ENCODE data around the gene LRRC52. TPM values are rescaled to one million over a fixed set of nuclear protein-coding genes. Genes with fewer than 3 reads are reported as not detected.
A peak's percentile ranks its signal among the peaks of the same experiment; 100 is the strongest.

The LRRC52 gene
- total RNA-seq, 1 donor from 2014 or later = not detected

GRCh38 chr1:165595246-165595938 is 51.6 kb downstream of the LRRC52 start:
- Mint-ChIP-seq H3K4me1 (peaks cover 25% of the 10 kb centered on the region), H3K27ac (ENCODE audit: unreplicated experiment) (no peak overlapping the region), H3K4me3 (no peak overlapping the region), H3K9me3 (no peaks in the 10 kb centered on the region), H3K36me3 (ENCODE audit: low read depth) (no peaks in the 10 kb centered on the region), H3K27me3 (ENCODE audit: low read depth) (peaks cover 43% of the 10 kb centered on the region)
- TF ChIP-seq CTCF (conservative IDR thresholded peaks at IDR 0.05) = no peak
- DNase-seq (ENCODE audit: low read depth, low spot score) = no peak

- DNase-seq (ENCODE audit: low read depth, low spot score) = peak; percentile 94
- Mint-ChIP-seq H3K36me3 (ENCODE audit: low read depth) (no peaks in the 10 kb centered on the region), H3K4me3 (peak overlapping the region; percentile 95), H3K9me3 (no peaks in the 10 kb centered on the region), H3K4me1 (peaks cover 33% of the 10 kb centered on the region), H3K27ac (ENCODE audit: unreplicated experiment) (peak overlapping the region; percentile 96), H3K27me3 (ENCODE audit: low read depth) (peaks cover 36% of the 10 kb centered on the region)
- TF ChIP-seq CTCF (conservative IDR thresholded peaks at IDR 0.05) = no peak
These were observed 54.3 kb downstream of the LRRC52 start for GRCh38 chr1:165597883-165598675.

- Mint-ChIP-seq H3K27ac (ENCODE audit: unreplicated experiment) (peak overlapping the region; percentile 96), H3K9me3 (no peaks in the 10 kb centered on the region), H3K36me3 (ENCODE audit: low read depth) (no peaks in the 10 kb centered on the region), H3K4me1 (peaks cover 33% of the 10 kb centered on the region), H3K27me3 (ENCODE audit: low read depth) (peaks cover 30% of the 10 kb centered on the region), H3K4me3 (peak overlapping the region; percentile 95)
- TF ChIP-seq CTCF (conservative IDR thresholded peaks at IDR 0.05) = no peak
- no peak for DNase-seq (ENCODE audit: low read depth, low spot score)
These were observed 54.9 kb downstream of the LRRC52 start for GRCh38 chr1:165598676-165599059.

GRCh38 chr1:165600793-165601192 is 57.0 kb downstream of the LRRC52 start:
- Mint-ChIP-seq H3K4me3 (no peak overlapping the region), H3K27me3 (ENCODE audit: low read depth) (peaks cover 12% of the 10 kb centered on the region), H3K27ac (ENCODE audit: unreplicated experiment) (no peak overlapping the region), H3K4me1 (peaks cover 33% of the 10 kb centered on the region), H3K36me3 (ENCODE audit: low read depth) (no peaks in the 10 kb centered on the region), H3K9me3 (no peaks in the 10 kb centered on the region)
- no peak for DNase-seq (ENCODE audit: low read depth, low spot score)
- no peak for TF ChIP-seq CTCF (conservative IDR thresholded peaks at IDR 0.05)

GRCh38 chr1:165603810-165604209 is 60.0 kb downstream of the LRRC52 start:
- Mint-ChIP-seq H3K4me3 (no peak overlapping the region), H3K4me1 (peaks cover 17% of the 10 kb centered on the region), H3K27ac (ENCODE audit: unreplicated experiment) (no peak overlapping the region), H3K27me3 (ENCODE audit: low read depth) (no peaks in the 10 kb centered on the region), H3K9me3 (no peaks in the 10 kb centered on the region), H3K36me3 (ENCODE audit: low read depth) (no peaks in the 10 kb centered on the region)
- no peak for DNase-seq (ENCODE audit: low read depth, low spot score)
- TF ChIP-seq CTCF (conservative IDR thresholded peaks at IDR 0.05) = no peak
